Neural cell (in vitro differentiated cells): ENCODE measurements around the gene RGS1.

Experiments used
- EP300 ChIP-seq: fragments of 450-650 bp; conservative IDR thresholded peaks from 2 replicates; pipeline ENCODE4 v1.6.1; 2014; ENCODE audit warnings: antibody characterized with exemption, mild to moderate bottlenecking, moderate library complexity; ENCODE audit not compliant: poor library complexity, severe bottlenecking
- EZH2 ChIP-seq: fragments of 200-600, 300-800 bp; shearing (Covaris generic), sonication (generic); IDR thresholded peaks from 2 replicates; pipeline ENCODE4 v1.6.1; 2014; ENCODE audit warnings: antibody characterized with exemption, low read length, borderline replicate concordance, mild to moderate bottlenecking; ENCODE audit not compliant: insufficient read depth, poor library complexity, severe bottlenecking
- POLR2AphosphoS5 ChIP-seq: IDR thresholded peaks from 2 replicates; pipeline ENCODE4 v1.6.1; 2012
- RAD21 ChIP-seq: fragments of 450-650 bp; conservative IDR thresholded peaks from 2 replicates; pipeline ENCODE4 v1.6.1; 2014; ENCODE audit warnings: antibody characterized with exemption, mild to moderate bottlenecking, moderate library complexity
- TF ChIP-seq, protein P1 (sequence below): fragments of 450-650 bp; IDR thresholded peaks from 2 replicates; pipeline ENCODE4 v1.5.1; 2014; ENCODE audit warnings: antibody characterized with exemption, mild to moderate bottlenecking, moderate library complexity; ENCODE audit not compliant: poor library complexity, severe bottlenecking
- TF ChIP-seq, protein P2 (sequence below): IDR thresholded peaks from 2 replicates; pipeline ENCODE4 v1.6.1; 2012; ENCODE audit warnings: borderline replicate concordance

DNA sequence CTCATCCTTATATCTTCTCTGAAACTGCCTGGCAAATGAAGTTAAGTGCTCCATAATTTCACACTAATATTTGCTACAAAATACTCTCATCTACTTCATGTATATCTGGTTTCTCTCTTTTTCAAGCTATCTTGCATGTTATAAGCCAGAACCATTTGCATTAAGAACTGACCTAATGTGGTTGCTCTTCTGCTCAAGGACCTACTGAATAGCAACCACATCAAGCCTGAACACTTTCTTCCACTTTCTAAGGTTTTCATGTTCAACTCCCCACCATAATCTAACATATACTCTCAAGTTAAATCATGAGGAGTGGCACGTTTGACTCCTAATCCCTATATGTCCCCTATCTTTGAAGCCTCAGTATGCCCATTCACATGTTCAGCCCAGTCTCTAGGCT lies 27.2 kb downstream of the RGS1 start:
- TF ChIP-seq, protein P1, sequence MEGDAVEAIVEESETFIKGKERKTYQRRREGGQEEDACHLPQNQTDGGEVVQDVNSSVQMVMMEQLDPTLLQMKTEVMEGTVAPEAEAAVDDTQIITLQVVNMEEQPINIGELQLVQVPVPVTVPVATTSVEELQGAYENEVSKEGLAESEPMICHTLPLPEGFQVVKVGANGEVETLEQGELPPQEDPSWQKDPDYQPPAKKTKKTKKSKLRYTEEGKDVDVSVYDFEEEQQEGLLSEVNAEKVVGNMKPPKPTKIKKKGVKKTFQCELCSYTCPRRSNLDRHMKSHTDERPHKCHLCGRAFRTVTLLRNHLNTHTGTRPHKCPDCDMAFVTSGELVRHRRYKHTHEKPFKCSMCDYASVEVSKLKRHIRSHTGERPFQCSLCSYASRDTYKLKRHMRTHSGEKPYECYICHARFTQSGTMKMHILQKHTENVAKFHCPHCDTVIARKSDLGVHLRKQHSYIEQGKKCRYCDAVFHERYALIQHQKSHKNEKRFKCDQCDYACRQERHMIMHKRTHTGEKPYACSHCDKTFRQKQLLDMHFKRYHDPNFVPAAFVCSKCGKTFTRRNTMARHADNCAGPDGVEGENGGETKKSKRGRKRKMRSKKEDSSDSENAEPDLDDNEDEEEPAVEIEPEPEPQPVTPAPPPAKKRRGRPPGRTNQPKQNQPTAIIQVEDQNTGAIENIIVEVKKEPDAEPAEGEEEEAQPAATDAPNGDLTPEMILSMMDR: no peak
- TF ChIP-seq RAD21: no peak
- no peak for TF ChIP-seq POLR2AphosphoS5
- TF ChIP-seq EZH2: no peak
- TF ChIP-seq, protein P2, sequence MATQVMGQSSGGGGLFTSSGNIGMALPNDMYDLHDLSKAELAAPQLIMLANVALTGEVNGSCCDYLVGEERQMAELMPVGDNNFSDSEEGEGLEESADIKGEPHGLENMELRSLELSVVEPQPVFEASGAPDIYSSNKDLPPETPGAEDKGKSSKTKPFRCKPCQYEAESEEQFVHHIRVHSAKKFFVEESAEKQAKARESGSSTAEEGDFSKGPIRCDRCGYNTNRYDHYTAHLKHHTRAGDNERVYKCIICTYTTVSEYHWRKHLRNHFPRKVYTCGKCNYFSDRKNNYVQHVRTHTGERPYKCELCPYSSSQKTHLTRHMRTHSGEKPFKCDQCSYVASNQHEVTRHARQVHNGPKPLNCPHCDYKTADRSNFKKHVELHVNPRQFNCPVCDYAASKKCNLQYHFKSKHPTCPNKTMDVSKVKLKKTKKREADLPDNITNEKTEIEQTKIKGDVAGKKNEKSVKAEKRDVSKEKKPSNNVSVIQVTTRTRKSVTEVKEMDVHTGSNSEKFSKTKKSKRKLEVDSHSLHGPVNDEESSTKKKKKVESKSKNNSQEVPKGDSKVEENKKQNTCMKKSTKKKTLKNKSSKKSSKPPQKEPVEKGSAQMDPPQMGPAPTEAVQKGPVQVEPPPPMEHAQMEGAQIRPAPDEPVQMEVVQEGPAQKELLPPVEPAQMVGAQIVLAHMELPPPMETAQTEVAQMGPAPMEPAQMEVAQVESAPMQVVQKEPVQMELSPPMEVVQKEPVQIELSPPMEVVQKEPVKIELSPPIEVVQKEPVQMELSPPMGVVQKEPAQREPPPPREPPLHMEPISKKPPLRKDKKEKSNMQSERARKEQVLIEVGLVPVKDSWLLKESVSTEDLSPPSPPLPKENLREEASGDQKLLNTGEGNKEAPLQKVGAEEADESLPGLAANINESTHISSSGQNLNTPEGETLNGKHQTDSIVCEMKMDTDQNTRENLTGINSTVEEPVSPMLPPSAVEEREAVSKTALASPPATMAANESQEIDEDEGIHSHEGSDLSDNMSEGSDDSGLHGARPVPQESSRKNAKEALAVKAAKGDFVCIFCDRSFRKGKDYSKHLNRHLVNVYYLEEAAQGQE: no peak
- TF ChIP-seq EP300: no peak
